ENCODE results near the gene SIVA1. TPM values are rescaled to one million over a fixed set of nuclear protein-coding genes. Genes with fewer than 3 reads are reported as not detected.

The SIVA1 gene
- total RNA-seq, 4 donors from 2014 or later = 141 to 262 (median 167) TPM

GRCh38 chr14:104804481-104805325 is 51.8 kb downstream of the SIVA1 start:
- ATAC-seq (ENCODE audit: low FRiP score) (no peak), DNase-seq (ENCODE audit: low spot score) (no peak)
- TF ChIP-seq CTCF (IDR thresholded peaks at IDR 0.05) = no peak

- ATAC-seq (ENCODE audit: low FRiP score) = peak; percentile 46
- TF ChIP-seq CTCF (IDR thresholded peaks at IDR 0.05) = no peak
- no peak for DNase-seq (ENCODE audit: low spot score)
Measured at GRCh38 chr14:104805326-104805678, 52.4 kb downstream of the SIVA1 start.

- no peak for TF ChIP-seq CTCF (IDR thresholded peaks at IDR 0.05)
- DNase-seq (ENCODE audit: low spot score) = no peak
- ATAC-seq (ENCODE audit: low FRiP score) = no peak
Measured at GRCh38 chr14:104805941-104806624, 53.1 kb downstream of the SIVA1 start.

- DNase-seq (ENCODE audit: low spot score) (no peak), ATAC-seq (ENCODE audit: low FRiP score) (no peak)
- no peak for TF ChIP-seq CTCF (IDR thresholded peaks at IDR 0.05)
Measured at GRCh38 chr14:104806625-104807465, 53.9 kb downstream of the SIVA1 start.

- ATAC-seq (ENCODE audit: low FRiP score) (no peak), DNase-seq (ENCODE audit: low spot score) (no peak)
- TF ChIP-seq CTCF (IDR thresholded peaks at IDR 0.05) = no peak
Measured at GRCh38 chr14:104808456-104808855, 55.5 kb downstream of the SIVA1 start.

Other genes with a start within 250 kb of the SIVA1 start
- 10 to 100 TPM; 25.8 to 57.8 (median 35.4) TPM for gene C14orf180, start 173.4 kb upstream of the SIVA1 start, total RNA-seq
- not detected for gene TMEM179, start 148.4 kb upstream of the SIVA1 start, total RNA-seq
- gene INF2, start 63.5 kb upstream of the SIVA1 start, total RNA-seq = 100 to 1,000 TPM in 1 of 4 donors, 10 to 100 TPM in 3; 50.9 to 104 (median 87.5) TPM
- 10 to 100 TPM in 1 of 4 donors, 1 to 10 TPM in 3; 3.7 to 26.0 (median 5.6) TPM for gene ADSS1, start 28.9 kb upstream of the SIVA1 start, total RNA-seq
- 100 to 1,000 TPM; 104 to 121 (median 107) TPM for gene AKT1, start 42.6 kb downstream of the SIVA1 start, total RNA-seq
- gene ZBTB42, start 48.0 kb downstream of the SIVA1 start, total RNA-seq = 1 to 10 TPM; 3.0 to 8.0 (median 6.3) TPM
- 10 to 100 TPM in 3 of 4 donors, 1 to 10 TPM in 1; 5.5 to 29.3 (median 13.0) TPM for gene CEP170B, start 112.1 kb downstream of the SIVA1 start, total RNA-seq
- gene PLD4, start 171.7 kb downstream of the SIVA1 start, total RNA-seq = under 1 TPM in 3 of 4 donors, not detected in 1; under 0.01 to 0.37 (median 0.16) TPM
- gene AHNAK2, start 225.2 kb downstream of the SIVA1 start, total RNA-seq = 10 to 100 TPM; 18.6 to 44.5 (median 34.2) TPM
- 1 to 10 TPM; 2.5 to 6.1 (median 3.3) TPM for gene CLBA1, start 232.6 kb downstream of the SIVA1 start, total RNA-seq